Erythroblast (primary cell): ENCODE measurements around the gene CALML5.

Experiments
- GATA1 ChIP-seq: IDR thresholded peaks from 2 replicates; pipeline ENCODE4 v1.6.1; 2011; ENCODE audit warnings: low read depth, mild to moderate bottlenecking, control low read depth, low read length, moderate library complexity
- POLR2A ChIP-seq: IDR thresholded peaks from 2 replicates; pipeline ENCODE4 v1.6.1; 2011; ENCODE audit warnings: mild to moderate bottlenecking, low read length

DNA sequence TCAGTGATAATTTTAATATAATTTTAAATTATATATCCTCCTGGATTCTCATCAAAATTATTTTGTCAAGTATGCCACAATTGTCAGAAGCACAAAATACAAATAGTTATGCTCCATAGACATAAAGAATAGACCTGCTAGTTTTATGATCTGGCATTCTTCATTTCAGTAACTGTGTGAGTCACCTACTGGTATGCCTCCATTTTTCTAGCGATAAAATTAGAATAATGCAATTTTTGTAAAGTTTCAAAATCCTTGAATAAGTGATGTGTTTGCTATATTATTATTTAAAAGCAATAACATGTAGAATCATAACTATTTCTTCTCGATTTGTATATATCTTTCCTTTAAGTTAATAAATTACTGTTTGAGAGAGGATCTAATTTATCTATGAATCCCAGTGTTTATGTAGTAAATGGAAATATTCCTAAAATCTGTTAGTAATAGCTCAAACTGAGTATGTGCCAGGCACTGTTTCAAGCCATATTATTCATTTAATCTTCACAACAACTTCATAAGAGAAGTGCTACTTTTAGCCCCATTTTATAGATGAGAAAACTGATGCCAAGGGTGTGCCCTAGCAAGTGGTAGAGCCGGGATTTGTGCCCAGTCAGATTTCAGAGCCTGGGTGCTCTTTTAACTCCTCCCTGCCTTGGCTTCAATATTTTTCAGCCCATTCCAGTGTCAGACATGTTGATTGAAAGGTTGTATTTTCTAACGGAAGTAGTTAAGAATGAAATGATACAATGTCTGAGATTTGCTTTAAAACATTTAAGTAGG lies 48.6 kb downstream of the CALML5 start:
- no peak for TF ChIP-seq POLR2A
- no peak for TF ChIP-seq GATA1
